VCaP (cell line): Measurements from ENCODE around the gene MPZL3.
A peak's percentile ranks its signal among the peaks of the same experiment; 100 is the strongest.

ENCODE experiments used
- H3K27ac ChIP-seq: fragments of 450-650 bp; 2 replicates; pipeline ENCODE4 v1.5.1; 2017
- TF ChIP-seq, protein P1 (sequence below): fragments of 450-650 bp; conservative IDR thresholded peaks from 2 replicates; pipeline ENCODE4 v1.5.1; 2017; ENCODE audit warnings: mild to moderate bottlenecking, moderate library complexity

The MPZL3 gene

DNA sequence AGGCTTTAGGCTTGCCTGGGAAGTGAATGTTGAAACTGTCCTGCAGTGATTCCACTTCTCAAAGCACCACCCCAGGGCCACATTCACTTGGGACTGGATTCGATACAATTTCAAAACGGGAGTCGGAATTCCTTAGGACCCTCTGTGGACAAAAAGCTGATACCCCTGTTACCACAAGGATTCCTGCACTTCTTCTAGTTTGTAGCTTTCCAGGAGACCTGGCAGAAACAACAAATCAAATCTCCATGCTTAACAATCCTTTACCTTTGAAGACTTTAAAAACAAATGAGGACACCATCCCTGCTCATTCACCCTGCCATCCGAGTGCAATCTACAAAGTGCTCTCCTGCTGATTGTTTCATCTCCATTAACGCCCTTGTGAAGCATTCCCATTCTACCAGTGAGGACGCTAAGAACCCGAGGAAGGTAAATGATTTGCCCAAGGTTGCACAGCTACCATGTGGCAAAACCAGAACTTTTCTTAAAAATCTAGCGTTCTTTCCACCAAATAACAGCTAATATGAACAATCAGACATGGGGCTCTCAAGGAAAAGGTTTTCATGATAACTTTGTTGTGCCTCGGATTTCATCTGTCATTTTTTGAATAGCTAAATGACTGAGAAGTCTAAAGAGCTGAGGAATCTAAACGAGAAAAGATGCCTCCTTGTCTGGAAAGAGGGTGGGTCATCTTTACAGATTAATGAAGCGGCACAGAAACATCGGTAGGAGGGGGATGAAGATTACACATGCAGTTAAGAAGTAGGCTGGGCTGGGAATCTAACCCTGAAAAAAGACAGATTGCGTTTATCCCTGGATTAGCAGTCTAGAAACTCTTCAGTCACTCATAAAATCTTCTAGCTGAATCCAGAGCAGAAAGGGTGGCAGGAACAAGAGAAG, 12.7 kb upstream of the MPZL3 start:
- H3K27ac ChIP-seq = peak overlapping the region; percentile 85

DNA sequence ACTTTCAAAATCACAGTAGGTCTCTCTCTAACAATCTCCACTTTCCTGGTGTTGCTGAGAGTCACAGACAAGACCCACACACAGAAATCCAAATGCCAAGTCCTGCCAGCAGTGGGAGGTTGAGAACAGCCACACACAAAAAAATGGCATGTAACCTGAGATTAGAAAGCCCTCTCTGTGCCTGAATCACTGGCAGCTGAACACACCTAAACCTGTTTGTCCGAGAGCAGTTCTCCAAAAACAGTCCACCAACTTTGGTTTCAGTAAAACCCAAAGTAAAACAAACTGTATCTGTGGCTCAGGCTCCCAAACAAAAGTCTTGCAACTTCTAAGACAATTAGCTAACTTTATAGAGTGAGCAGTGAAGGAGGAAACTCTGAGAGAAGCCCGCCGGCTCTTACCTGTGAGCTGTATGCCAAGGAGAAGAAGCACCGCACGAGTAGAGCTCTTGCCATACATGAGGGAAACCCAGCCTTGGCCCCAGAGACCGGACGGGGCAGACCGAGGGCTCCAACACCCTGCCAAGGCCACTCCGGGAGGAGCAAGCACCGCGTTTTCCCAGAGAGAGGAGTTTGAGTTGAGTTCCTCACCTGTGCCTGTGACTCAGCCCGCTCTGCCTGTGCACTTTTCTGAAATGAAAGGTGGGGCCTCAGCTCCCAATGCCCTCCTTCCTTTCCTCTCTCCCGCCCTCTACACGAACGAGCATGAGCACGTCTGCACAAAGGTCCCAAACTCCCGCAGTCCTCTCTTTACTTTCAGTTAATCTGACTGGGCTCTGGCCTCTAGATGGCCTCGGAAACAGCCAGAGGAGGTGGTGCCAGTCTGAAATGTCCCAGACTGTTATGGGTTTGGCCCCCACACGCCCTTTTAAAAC, 11.8 kb upstream of the MPZL3 start, which contains the start of gene MPZL2:
TSS of gene MPZL2 (minus strand) at position 603 of the 874 bp plus-strand sequence. CDS start at position 459, 144 bp downstream.
- TF ChIP-seq, protein P1, sequence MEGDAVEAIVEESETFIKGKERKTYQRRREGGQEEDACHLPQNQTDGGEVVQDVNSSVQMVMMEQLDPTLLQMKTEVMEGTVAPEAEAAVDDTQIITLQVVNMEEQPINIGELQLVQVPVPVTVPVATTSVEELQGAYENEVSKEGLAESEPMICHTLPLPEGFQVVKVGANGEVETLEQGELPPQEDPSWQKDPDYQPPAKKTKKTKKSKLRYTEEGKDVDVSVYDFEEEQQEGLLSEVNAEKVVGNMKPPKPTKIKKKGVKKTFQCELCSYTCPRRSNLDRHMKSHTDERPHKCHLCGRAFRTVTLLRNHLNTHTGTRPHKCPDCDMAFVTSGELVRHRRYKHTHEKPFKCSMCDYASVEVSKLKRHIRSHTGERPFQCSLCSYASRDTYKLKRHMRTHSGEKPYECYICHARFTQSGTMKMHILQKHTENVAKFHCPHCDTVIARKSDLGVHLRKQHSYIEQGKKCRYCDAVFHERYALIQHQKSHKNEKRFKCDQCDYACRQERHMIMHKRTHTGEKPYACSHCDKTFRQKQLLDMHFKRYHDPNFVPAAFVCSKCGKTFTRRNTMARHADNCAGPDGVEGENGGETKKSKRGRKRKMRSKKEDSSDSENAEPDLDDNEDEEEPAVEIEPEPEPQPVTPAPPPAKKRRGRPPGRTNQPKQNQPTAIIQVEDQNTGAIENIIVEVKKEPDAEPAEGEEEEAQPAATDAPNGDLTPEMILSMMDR = peak; percentile 31
- peak within 1 kb of the TSS; percentile 85 for H3K27ac ChIP-seq

More for the DNA sequence above, 12.7 kb upstream of the MPZL3 start:
- TF ChIP-seq, protein P1 = no peak; the same call in none of the 2 replicates

DNA sequence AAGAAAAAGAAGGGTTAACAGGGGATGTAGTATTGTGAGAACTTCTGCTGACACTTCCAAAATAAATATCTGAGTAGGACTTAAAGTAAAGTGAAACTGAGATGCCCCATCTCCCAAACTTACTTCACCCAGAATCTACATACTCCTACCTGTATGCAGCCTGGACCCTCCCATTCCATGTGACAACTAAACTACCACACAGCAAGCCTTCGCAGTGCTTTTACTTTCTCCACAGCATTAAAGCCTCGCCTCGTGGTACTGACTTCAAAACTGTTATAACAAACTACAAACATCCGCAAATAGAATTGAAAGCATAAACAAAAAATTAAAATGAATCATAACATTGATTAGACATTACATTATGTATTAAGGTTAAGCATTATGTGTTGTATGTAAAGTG, 10.9 kb upstream of the MPZL3 start:
- H3K27ac ChIP-seq = peak overlapping the region; percentile 85
- TF ChIP-seq, protein P1 = no peak

DNA sequence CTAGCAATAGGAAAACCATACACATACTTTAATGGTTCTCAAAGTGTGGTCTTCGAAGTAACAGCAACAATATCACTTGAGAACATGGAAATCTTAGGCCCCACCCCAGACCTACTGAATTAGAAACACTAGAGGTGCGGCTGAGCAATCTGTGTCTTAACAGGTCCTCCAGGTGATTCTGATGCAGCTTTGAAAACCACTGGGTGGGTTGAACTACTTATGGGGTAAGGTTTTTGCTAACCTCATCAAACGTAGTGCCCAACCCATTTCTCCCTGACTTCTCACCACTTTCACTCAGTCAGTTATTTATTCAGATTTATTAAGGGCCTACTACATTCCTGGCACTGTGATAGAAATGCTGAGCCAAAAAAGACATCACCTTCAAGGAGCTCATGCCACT, 8.2 kb upstream of the MPZL3 start:
- TF ChIP-seq, protein P1 = no peak

DNA sequence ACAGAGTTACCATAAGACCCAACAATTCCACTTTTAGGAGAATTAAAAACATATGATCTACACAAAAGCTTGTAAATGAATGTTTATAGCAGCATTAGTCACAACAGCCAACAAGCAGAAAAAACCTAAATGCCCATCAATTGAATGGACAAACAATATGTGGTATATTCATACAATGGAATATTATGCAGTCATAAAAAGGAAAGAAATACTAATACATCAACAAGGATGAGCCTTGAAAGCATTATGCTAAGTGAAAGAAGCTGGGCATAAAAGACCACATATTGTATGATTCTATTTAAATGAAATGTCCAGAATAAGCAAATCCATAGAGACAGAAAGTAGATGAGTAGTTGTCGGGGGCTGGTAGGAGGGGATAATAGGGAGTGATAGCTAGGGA, 7.0 kb upstream of the MPZL3 start:
- H3K27ac ChIP-seq = no peak overlapping the region
- TF ChIP-seq, protein P1 = no peak

More for the DNA sequence above, 8.2 kb upstream of the MPZL3 start:
- H3K27ac ChIP-seq = no peak overlapping the region

DNA sequence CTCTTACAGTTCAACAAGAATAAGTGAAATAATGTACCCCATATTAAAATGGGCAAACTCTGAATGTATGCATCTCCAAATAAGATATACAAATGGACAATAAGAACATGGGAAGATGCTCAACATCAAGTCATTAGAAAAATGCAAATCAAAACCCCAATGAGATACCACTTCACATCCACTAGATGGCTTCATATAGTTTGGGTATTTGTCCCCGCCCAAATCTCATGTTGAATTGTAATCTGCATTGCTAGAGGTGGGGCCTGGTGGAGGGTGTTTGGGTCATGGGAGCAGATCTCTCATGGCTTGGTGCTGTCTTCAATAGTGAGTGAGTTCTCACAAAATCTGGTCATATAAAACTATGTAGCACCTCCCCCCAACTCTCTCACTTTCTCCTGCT, 6.2 kb upstream of the MPZL3 start:
- no peak overlapping the region for H3K27ac ChIP-seq
- TF ChIP-seq, protein P1 = peak; percentile 66

DNA sequence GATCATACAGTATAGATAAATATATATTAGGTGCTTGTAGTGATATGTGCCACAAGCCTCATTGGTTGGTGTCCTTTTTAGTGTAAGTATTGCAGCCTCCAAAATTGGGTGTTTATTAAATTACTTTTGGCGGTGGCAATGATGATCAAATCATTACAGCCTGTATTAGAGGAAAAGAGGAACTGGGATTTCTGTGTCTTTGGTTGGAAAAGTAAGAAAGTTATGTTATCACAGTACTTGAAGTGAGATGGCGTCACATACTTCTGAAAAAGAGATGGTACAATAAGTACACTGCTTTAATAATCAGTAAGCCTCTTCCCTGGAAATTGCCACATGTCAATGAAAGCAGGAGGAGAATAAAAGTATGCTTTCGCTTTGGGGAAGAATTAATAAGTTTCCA, 523 bp upstream of the MPZL3 start:
- peak overlapping the region; percentile 99 for H3K27ac ChIP-seq

More for the DNA sequence above, 523 bp upstream of the MPZL3 start:
- TF ChIP-seq, protein P1 = no peak
